OCI-LY1 (cell line): Measurements from ENCODE around the gene JMJD4.

Experiments
- EZH2 ChIP-seq: fragments of 200-600 bp; sonication (generic), shearing (Covaris generic); IDR thresholded peaks from 2 replicates; pipeline ENCODE4 v1.8.0; 2017; ENCODE audit warnings: borderline replicate concordance, mixed run types, mild to moderate bottlenecking, antibody characterized with exemption, low read length, moderate library complexity, mixed read lengths
- TF ChIP-seq, protein P1 (sequence below): fragments of 200-600 bp; sonication (generic), shearing (Covaris generic); IDR thresholded peaks from 2 replicates; pipeline ENCODE4 v1.5.1; 2017; ENCODE audit warnings: mild to moderate bottlenecking, antibody characterized with exemption, low read length, moderate library complexity, mixed read lengths

DNA sequence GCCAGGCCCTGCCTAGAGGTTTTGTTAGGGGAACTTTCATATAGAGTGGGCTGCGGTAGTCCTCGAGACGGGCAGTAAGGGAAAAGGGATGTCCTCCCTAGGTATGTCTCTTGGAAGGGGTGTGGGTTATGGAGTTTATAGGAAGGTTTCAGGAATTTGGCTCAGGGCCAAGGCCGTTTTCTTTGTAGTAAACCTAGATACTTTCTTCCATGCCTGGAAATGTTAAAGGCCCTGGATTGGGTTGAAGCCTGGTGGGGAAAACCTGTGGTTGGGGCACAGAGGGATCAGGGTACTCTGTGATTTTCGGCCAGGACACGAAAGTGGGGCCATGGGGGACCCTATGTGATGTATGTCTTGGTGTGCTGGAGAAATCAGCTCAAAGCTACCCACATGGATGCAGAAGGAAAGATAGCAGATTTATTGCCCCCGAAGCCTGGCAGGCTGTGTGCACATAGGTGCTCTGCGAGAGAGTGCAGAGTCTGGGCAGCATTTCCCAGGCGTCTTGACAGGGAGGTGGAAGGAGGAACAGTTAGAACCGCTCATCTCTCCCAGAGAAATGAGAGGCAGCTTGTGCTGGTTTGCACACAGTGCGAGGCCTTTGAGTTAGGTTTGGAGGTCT lies 1.8 kb upstream of the JMJD4 start:
- TF ChIP-seq, protein P1, sequence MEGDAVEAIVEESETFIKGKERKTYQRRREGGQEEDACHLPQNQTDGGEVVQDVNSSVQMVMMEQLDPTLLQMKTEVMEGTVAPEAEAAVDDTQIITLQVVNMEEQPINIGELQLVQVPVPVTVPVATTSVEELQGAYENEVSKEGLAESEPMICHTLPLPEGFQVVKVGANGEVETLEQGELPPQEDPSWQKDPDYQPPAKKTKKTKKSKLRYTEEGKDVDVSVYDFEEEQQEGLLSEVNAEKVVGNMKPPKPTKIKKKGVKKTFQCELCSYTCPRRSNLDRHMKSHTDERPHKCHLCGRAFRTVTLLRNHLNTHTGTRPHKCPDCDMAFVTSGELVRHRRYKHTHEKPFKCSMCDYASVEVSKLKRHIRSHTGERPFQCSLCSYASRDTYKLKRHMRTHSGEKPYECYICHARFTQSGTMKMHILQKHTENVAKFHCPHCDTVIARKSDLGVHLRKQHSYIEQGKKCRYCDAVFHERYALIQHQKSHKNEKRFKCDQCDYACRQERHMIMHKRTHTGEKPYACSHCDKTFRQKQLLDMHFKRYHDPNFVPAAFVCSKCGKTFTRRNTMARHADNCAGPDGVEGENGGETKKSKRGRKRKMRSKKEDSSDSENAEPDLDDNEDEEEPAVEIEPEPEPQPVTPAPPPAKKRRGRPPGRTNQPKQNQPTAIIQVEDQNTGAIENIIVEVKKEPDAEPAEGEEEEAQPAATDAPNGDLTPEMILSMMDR = no peak
- TF ChIP-seq EZH2 = no peak
